SK-N-SH (cell line): ENCODE data around the gene KCNQ2.

Experiments used
- EP300 ChIP-seq, 2 experiments: IDR thresholded peaks; 2 replicates each; pipeline versions ENCODE4 v1.4.0 to v1.6.1; 2012; ENCODE audit warnings: borderline replicate concordance in 1 of 2, low read depth in 1 of 2, low read length in 1 of 2
- FOSL2 ChIP-seq: IDR thresholded peaks from 2 replicates; pipeline ENCODE4 v1.4.0; 2012; ENCODE audit warnings: low read depth, mild to moderate bottlenecking, moderate library complexity, borderline replicate concordance
- GATA2 ChIP-seq: sonication (generic); formaldehyde crosslinking; IDR thresholded peaks from 2 replicates; pipeline ENCODE4 v1.5.0; 2020; ENCODE audit warnings: mild to moderate bottlenecking, missing genetic modification reagents
- NFIC ChIP-seq: IDR thresholded peaks from 2 replicates; pipeline ENCODE4 v1.4.0; 2012; ENCODE audit warnings: borderline replicate concordance
- POLR2AphosphoS5 ChIP-seq: IDR thresholded peaks from 2 replicates; pipeline ENCODE4 v1.6.1; 2012; ENCODE audit warnings: low read depth, low read length
- RAD21 ChIP-seq: IDR thresholded peaks from 2 replicates; pipeline ENCODE4 v1.6.1; 2012; ENCODE audit warnings: mild to moderate bottlenecking, low read length
- TF ChIP-seq, protein P1 (sequence below): fragments of 200-600 bp; sonication (generic); IDR thresholded peaks from 2 replicates; pipeline ENCODE4 v1.6.1; 2017; ENCODE audit warnings: antibody characterized with exemption, mild to moderate bottlenecking, moderate library complexity
- TF ChIP-seq, protein P2 (sequence below): fragments of 150-350 bp; IDR thresholded peaks from 2 replicates; pipeline ENCODE4 v1.6.1; 2016; ENCODE audit warnings: mild to moderate bottlenecking, low read depth, low read length

DNA sequence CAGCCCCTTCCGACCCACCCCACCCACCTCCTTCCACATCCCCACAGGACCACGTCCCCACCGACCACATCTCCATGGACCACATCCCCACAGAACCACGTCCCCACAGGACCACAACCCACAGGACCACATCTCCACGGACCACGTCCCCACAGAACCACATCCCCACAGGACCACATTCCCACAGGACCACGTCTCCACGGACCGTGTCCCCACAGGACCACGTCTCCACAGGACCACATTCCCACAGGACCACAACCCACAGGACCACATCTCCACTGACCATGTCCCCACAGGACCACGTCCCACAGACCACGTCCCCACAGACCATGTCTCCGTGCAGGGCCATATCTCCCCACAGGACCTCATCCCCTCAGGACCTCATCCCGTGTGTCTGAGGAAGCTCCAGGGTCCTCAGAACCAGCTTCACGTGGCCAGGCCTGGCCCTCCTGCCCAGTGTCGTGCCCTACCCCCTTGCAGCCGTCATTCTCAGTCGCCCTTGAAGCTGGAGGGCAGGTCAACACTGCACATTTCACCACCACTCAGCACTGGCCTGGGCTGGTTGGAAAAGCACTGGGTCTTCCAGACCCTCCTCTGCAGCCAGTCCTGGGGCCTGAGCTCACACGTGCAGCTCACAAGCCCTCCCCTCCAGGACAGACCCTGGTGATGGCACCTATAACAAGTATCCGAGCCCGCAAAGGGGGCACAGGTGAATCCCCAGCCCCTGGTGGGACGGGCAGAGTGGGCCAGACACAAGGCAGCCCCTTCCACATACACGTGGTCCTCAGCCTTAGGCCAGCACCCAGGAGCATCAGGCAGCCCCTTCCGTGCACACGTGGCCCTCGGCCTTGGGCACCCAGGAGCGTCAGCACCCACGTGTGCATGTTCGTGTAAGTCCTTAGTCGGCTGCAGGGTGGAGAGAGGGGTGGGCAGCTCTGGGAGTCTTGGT, 115.2 kb downstream of the KCNQ2 start:
- TF ChIP-seq, protein P1, sequence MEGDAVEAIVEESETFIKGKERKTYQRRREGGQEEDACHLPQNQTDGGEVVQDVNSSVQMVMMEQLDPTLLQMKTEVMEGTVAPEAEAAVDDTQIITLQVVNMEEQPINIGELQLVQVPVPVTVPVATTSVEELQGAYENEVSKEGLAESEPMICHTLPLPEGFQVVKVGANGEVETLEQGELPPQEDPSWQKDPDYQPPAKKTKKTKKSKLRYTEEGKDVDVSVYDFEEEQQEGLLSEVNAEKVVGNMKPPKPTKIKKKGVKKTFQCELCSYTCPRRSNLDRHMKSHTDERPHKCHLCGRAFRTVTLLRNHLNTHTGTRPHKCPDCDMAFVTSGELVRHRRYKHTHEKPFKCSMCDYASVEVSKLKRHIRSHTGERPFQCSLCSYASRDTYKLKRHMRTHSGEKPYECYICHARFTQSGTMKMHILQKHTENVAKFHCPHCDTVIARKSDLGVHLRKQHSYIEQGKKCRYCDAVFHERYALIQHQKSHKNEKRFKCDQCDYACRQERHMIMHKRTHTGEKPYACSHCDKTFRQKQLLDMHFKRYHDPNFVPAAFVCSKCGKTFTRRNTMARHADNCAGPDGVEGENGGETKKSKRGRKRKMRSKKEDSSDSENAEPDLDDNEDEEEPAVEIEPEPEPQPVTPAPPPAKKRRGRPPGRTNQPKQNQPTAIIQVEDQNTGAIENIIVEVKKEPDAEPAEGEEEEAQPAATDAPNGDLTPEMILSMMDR, result no peak
- no peak for TF ChIP-seq FOSL2
- TF ChIP-seq NFIC, result no peak
- TF ChIP-seq, protein P2, sequence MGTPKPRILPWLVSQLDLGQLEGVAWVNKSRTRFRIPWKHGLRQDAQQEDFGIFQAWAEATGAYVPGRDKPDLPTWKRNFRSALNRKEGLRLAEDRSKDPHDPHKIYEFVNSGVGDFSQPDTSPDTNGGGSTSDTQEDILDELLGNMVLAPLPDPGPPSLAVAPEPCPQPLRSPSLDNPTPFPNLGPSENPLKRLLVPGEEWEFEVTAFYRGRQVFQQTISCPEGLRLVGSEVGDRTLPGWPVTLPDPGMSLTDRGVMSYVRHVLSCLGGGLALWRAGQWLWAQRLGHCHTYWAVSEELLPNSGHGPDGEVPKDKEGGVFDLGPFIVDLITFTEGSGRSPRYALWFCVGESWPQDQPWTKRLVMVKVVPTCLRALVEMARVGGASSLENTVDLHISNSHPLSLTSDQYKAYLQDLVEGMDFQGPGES, result no peak
- no peak for TF ChIP-seq EP300 (IDR thresholded peaks at IDR 0.05; ENCODE audit: borderline replicate concordance in 1 of 2, low read depth in 1 of 2, low read length in 1 of 2)
- no peak for TF ChIP-seq GATA2 (CRISPR knock-in tag)
- no peak for TF ChIP-seq RAD21
- no peak for TF ChIP-seq POLR2AphosphoS5
